ENCODE measurements around the gene LCN15. TPM values are rescaled to one million over a fixed set of nuclear protein-coding genes. Genes with fewer than 3 reads are reported as not detected.
"Not testable (repeated sequence)": the region's sequence is repeated elsewhere in the genome, so short reads cannot be mapped to it uniquely, and the experiment has no call there.

LCN15 gene
- total RNA-seq, 2 donors from 2014 or later, result 0.63 to 1.4 TPM

GRCh38 chr9:136712690-136713544 lies 51.4 kb downstream of the LCN15 start:
- peak overlapping the region; percentile 80 for H3K27ac ChIP-seq
- H3K27me3 ChIP-seq, result no peaks in the 10 kb centered on the region
- peak overlapping the region; percentile 76 to 82 for H3K4me3 ChIP-seq
- DNase-seq (ENCODE audit: low spot score), result no peak
- H3K9me3 ChIP-seq, result no peaks in the 10 kb centered on the region
- H3K36me3 ChIP-seq, result no peaks in the 10 kb centered on the region
- TF ChIP-seq CTCF (IDR thresholded peaks at IDR 0.05), result no peak
- peaks cover 0 to 36% of the 10 kb centered on the region in 2 donors for H3K4me1 ChIP-seq

GRCh38 chr9:136711751-136712689 lies 52.3 kb downstream of the LCN15 start, which contains the start of gene DIPK1B:
DIPK1B (plus strand) TSS chr9:136712572; CDS start chr9:136712666, 94 bp downstream.
- H3K36me3 ChIP-seq, result no peaks in the 10 kb centered on the region
- no peak for DNase-seq (ENCODE audit: low spot score)
- peaks cover 0 to 36% of the 10 kb centered on the region in 2 donors for H3K4me1 ChIP-seq
- peak within 1 kb of the TSS; percentile 80 for H3K27ac ChIP-seq
- no peaks in the 10 kb centered on the region for H3K27me3 ChIP-seq
- peak within 1 kb of the TSS; percentile 76 to 82 for H3K4me3 ChIP-seq
- no peak for TF ChIP-seq CTCF (IDR thresholded peaks at IDR 0.05)
- H3K9me3 ChIP-seq, result no peaks in the 10 kb centered on the region

DNA sequence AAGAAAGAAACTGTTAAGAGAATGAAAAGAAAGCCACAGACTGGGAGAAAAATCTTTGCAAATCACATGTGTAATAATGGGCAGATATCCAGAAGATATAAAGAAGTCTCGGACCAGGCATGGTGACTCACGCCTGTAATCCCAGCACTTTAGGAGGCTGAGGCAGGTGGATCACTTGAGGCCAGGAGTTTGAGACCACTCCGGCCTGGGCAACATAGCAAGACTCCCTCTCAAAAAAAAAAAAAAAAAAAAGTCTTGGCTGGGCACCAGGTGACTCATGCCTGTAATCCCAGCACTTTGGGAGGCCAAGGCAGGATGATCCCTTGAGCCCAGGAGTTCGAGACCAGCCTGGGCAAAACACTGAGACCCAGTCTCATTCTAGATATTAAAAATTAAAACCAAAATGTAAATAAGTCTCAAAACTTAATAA lies 53.1 kb downstream of the LCN15 start:
- not testable (repeated sequence) for H3K4me3 ChIP-seq; DNase-seq (ENCODE audit: low spot score); H3K27me3 ChIP-seq; H3K36me3 ChIP-seq; H3K9me3 ChIP-seq
- H3K27ac ChIP-seq, result peak overlapping the region in 1 of 2 donors; percentile 65
- H3K4me1 ChIP-seq, result peaks cover 0 to 36% of the 10 kb centered on the region in 2 donors

GRCh38 chr9:136710543-136710942 lies 53.8 kb downstream of the LCN15 start:
- Histone ChIP-seq H3K27ac (no peak overlapping the region), H3K36me3 (no peaks in the 10 kb centered on the region)

More at GRCh38 chr9:136710543-136710942, 53.8 kb downstream of the LCN15 start:
- peaks cover 0 to 36% of the 10 kb centered on the region in 2 donors for H3K4me1 ChIP-seq
- H3K4me3 ChIP-seq, result no peak overlapping the region
- DNase-seq (ENCODE audit: low spot score), result no peak
- no peaks in the 10 kb centered on the region for H3K27me3 ChIP-seq
- TF ChIP-seq CTCF (IDR thresholded peaks at IDR 0.05), result no peak
- H3K9me3 ChIP-seq, result no peaks in the 10 kb centered on the region

Small RNA genes within 50 kb of the gene (microRNA-seq; reads per million reads assigned to microRNA genes)
- gene MIR6722 (ENCODE audit: borderline number of aligned reads in 2 of 2, borderline replicate concordance in 1 of 2), result 0 reads per million in 2 donors

Other genes with a start within 250 kb of the LCN15 start
- 10 to 100 TPM; 14.2 to 39.7 TPM for gene NOTCH1, start 218.5 kb downstream of the LCN15 start, total RNA-seq
- gene EGFL7, start 101.6 kb downstream of the LCN15 start, total RNA-seq, result 100 to 1,000 TPM; 114 to 120 TPM
- 10 to 100 TPM; 71.9 to 81.9 TPM for gene AGPAT2, start 77.1 kb downstream of the LCN15 start, total RNA-seq
- gene DIPK1B, start 51.9 kb downstream of the LCN15 start, total RNA-seq, result 10 to 100 TPM; 45.1 to 45.7 TPM
- gene LCN10, start 21.6 kb downstream of the LCN15 start, total RNA-seq, result 1 to 10 TPM; 4.5 to 8.8 TPM
- 1 to 10 TPM; 6.4 to 9.3 TPM for gene LCN6, start 16.0 kb downstream of the LCN15 start, total RNA-seq
- not detected for gene LCN8, start 6.3 kb downstream of the LCN15 start, total RNA-seq
- 100 to 1,000 TPM; 123 to 148 TPM for gene TMEM141, start 26.8 kb upstream of the LCN15 start, total RNA-seq
- 1 to 10 TPM; 2.3 to 2.5 TPM for gene CCDC183, start 31.8 kb upstream of the LCN15 start, total RNA-seq
- 10 to 100 TPM; 48.4 to 61.7 TPM for gene RABL6, start 43.4 kb upstream of the LCN15 start, total RNA-seq
- 1 to 10 TPM; 2.7 to 3.0 TPM for gene AJM1, start 78.0 kb upstream of the LCN15 start, total RNA-seq
- gene PHPT1, start 84.9 kb upstream of the LCN15 start, total RNA-seq, result 100 to 1,000 TPM; 140 to 154 TPM
- 1 to 10 TPM; 1.7 to 2.0 TPM for gene MAMDC4, start 87.8 kb upstream of the LCN15 start, total RNA-seq
- gene EDF1, start 101.8 kb upstream of the LCN15 start, total RNA-seq, result 100 to 1,000 TPM; 329 to 428 TPM
- 1 to 10 TPM; 1.9 to 4.1 TPM for gene TRAF2, start 122.0 kb upstream of the LCN15 start, total RNA-seq
- 100 to 1,000 TPM; 203 to 233 TPM for gene FBXW5, start 180.2 kb upstream of the LCN15 start, total RNA-seq
- gene C8G, start 180.7 kb upstream of the LCN15 start, total RNA-seq, result not detected
- 10 to 100 TPM; 10.8 to 11.3 TPM for gene LCN12, start 187.8 kb upstream of the LCN15 start, total RNA-seq
- 1,000 to 10,000 TPM; 1,799 to 2,426 TPM for gene PTGDS, start 213.0 kb upstream of the LCN15 start, total RNA-seq
- 1 to 10 TPM in 1 of 2 donors, under 1 TPM in 1; 0.24 to 1.1 TPM for gene LCNL1, start 218.5 kb upstream of the LCN15 start, total RNA-seq
- gene PAXX, start 227.9 kb upstream of the LCN15 start, total RNA-seq, result 10 to 100 TPM; 27.4 to 37.5 TPM
- gene CLIC3, start 232.1 kb upstream of the LCN15 start, total RNA-seq, result 10 to 100 TPM in 1 of 2 donors, 1 to 10 TPM in 1; 6.5 to 11.8 TPM

Measured in right atrium auricular region (tissue), 2 donors.